NK-92 treated with Interleukin-12 subunit alpha and Interleukin-12 subunit beta, amount 100 ng/mL, for 24 hours (cell line): Measurements from ENCODE around the gene SURF4.
"Not testable (repeated sequence)": the region's sequence is repeated elsewhere in the genome, so short reads cannot be mapped to it uniquely, and the experiment has no call there.

ENCODE experiments used
- DNase-seq: peaks from one replicate; lab custom pipeline; 2025; lab: John Stamatoyannopoulos, UW

SURF4 gene

DNA sequence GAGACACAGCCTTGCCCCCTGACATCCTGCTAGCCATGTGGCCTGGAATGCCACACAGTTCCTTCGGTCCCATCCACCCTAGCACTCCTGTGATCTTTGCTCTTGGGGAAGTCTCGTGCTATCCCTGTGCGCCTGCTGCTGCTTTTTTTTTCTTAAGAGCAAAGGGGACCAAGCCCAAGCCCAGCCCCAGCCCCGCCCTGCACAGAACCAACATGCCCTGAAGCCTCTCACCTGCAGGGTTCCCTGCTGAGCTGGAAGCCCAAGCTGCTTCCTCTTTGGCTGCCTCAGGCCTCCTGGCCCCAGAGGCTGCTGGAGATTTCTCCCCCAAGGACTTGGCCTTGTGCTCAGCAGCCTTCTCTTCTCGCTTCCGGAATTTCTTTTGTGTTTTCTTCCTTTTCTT, 41.7 kb downstream of the SURF4 start:
- no peak for DNase-seq

DNA sequence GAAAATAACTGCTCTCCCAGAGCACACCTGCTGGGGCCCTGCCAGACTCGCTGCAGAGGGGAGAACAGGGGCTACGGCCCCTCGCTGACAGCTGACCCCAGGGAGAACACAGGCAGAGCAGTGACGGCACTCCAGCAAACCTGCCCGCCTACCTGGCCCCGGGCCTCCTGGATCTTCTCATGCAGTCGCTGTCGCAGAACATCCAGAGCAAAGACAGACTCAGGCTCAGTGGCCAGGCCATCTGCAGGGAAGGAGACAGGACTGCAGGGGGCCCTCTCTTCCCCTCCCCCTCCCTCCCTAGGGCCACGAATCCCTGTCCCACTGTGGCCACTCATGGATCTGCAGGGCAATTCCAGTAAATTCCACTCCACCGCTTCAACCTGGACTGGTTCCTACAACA, 42.3 kb downstream of the SURF4 start:
- no peak for DNase-seq

DNA sequence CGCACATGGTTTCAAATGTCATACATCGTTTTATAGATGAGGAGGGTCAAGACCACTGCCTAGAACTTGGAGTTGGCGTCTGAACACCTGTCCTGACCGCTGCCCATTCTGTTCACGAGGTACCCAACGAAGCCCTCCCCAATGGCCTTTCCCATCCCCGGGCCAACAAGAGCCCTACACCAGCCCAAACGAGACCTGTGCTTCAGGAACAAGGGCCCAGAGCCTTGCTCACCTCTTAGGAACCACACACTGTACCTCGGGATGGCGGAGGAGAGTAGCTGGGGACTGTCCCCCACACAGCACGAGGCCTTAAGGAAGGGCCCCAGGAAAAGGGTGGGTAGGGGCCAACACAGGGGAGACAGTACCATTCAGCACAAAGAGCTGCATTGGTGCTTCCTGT, 42.8 kb downstream of the SURF4 start:
- DNase-seq = no peak

DNA sequence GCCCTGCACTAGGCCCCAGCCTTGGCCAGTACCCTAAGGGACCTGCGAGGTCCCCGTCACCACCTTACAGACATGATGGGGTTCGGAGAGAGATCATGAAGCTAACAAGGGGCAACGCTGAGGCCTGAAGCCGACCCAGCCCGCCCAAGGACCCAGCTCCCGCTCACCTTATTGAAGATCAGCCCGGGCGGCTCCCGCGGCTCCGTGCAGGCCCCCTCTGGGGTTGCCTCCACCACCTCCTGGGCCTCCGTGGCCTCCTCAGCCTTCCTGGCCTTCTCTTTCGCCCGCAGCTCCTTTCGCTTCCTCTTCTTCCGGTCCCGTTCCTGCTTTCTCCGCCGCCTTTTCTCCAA, 43.5 kb downstream of the SURF4 start:
- no peak for DNase-seq

DNA sequence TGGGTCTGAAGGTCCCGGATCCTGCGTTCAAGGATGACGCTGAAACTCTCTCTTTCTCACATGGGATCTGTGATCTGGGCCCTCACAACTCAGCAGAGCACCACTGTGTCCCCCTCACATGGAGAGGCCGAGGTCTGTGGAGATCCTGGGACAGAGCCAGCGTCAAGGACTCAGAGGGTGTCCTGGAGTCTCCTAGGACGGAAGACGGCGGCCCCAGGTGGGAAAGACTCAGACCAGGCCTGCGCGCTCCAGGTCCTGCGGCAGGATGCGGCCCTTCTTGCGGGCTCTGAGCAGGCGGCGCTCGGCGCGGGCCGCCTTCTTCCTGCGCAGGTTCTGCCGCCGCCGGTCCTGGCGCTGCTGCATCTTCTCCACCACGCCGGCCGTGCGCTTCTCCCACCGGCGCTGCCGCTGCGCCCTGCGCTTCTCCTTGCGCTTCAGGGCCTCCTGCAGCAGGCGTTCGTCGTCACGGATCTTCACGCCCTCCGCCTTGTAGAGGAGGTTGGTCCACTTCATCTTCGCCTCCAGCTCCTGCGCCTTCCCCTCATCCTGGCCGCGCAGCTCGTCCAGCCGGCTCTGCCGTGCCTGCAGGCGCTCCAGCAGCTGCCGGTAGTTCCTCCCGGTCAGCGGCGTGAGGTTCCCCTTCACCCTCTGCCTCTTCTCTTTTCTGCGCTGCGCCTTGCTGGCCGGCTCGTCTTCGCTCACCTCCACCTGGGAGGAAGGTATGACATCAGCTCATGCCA, 44.0 kb downstream of the SURF4 start:
- no peak for DNase-seq

DNA sequence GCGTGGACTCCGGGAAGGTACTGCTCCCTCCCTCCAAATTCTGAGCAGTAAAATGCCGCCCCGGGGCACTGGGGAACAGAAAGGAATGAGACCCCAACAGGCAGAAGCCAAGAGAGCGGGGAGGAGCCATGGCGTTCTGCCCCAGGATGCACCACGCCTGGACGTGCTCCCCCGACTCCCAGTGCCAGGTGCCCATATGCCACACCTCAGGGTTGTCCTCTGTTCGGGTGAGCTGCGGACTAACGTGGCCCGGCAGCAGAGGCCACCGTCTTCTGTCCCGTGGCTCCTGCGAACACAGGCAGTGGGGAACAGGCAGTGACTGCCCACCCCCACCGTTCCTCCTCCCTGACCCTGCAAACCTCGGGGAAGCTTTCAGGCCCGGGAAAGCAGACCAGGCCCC, 44.6 kb downstream of the SURF4 start:
- DNase-seq = no peak

DNA sequence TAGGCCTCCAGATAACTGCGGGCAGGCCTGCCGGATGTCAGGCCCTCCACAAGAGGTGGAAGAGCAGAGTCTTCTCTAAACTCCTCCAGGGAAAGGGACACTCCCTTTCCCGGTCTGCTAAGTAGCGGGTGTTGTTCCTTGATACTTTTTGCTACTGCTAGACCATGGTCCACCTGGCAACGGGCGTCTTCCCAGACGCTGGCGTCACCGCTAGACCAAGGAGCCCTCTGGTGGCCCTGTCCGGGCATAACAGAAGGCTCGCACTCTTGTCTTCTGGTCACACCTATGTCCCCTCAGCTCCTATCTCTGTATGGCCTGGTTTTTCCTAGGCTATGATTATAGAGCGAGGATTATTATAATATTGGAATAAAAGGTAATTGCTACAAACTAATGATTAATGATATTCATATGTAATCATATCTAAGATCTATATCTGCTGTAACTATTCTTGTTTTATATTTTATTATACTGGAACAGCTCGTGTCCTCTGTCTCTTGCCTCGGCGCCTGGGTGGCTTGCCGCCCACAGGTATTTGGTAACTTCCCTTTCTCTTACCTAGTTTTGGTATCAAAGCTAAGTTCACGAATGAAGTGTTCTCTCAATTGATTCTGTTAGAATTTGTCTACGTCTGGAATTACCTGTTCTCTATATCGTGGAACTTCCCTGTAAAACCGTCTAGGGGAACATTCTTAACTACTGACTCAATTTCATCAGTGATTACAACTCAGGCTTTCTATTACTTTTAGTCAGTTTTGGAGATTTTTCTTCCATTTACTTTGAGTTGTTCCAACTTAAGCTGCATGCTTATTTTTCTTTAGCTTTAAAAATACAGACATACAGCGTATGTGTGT, 46.3 kb downstream of the SURF4 start:
- DNase-seq = not testable (repeated sequence)

DNA sequence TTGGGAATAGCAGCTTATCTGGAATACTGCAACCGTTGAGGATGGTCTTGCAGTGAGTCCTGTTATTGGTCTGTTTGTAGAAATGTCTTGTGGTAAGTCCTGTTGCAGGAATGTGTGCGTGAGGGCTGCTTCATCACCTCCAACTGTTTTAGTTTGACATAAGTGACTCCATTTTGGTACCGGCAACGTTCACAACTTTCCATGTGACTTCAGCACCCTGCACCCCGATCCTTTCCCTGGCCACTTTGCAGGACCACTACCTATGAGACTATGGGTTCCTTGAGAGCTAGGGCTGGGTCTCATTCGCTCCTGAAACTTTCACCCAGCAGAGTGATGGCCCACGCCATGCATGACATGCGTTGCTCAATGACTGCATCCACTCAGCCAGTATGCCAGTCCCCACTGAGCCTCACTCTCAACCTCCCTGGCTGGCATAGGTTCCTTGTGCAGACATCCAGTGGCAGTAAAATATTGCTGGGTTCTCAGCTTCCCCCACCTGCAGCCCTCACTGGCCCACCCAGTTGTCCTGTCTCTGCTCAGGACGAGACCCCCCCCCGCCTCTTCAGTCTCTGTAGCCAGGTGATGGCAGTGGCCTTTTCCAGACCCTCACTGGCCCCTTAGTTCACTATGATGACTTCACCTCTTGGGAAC, 47.9 kb downstream of the SURF4 start:
- no peak for DNase-seq

DNA sequence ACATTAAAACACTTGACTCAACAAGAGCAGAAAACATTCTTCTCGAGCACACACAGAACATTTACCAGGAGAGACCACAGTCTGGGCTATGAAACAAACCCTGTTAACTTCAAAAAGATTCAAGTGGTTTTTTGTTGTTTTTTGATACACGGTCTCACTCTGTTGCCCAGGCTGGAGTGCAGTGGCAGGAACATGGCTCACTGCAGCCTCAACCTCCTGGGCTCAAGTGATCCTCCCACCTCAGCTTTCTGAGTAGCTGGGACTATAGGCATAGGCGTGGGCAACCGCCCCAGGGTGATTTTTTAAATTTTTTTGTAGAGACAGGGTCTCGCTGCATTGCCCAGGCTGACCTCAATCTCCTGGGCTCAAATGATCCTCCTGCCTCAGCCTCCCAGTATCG, 48.8 kb downstream of the SURF4 start:
- not testable (repeated sequence) for DNase-seq

DNA sequence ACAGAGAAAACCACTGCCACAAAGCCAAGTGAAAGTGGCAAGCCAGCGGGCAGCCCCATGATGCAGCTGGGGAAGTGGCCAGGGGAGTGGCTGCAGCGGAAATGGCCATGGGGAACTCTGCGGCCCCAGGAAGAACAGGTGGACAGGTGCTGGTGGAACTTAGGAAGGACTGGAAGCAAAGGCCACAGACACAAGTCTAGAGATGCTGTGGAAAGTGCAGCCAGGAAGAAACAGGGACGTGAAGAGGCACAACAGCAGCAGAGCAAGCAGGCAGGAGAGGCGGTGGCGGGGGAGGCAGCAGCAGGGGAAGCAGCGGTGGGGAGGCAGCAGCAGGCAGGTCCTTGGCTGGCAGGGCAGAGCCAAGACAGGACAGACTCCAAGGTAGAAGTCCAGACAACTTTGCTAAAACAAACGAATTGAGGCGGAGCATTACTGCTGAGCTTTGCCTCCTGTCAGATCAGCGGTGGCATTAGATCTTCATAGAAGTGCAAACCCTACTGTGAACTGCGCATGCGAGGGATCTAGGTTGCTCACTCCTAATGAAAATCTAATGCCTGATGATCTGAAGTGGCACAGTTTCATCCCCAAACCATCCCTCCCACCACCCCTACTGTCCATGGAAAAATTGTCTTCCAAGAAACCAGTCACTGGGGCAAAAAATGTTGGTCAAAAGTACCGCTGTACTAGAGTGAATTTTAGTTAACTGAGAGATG, 51.7 kb downstream of the SURF4 start:
- no peak for DNase-seq

DNA sequence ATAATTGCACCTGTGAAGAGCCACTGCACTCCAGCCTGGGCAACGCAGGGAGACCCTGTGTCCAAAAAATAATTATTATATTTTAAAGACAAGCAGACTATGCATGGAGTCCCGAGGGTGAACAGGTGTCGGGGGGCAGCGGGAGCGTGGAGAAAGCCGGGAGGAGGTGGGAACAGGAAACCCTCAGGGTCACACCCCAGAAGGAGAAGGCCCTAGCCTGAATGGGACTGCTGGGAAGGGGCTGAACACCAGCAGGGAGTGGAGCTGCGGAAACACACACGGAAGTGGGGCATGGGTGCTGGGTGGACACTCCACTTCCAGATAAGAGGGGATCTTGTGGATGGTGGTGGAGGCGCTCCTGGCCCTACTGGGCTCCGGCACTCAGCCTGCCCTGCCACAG, 52.6 kb downstream of the SURF4 start:
- no peak for DNase-seq

DNA sequence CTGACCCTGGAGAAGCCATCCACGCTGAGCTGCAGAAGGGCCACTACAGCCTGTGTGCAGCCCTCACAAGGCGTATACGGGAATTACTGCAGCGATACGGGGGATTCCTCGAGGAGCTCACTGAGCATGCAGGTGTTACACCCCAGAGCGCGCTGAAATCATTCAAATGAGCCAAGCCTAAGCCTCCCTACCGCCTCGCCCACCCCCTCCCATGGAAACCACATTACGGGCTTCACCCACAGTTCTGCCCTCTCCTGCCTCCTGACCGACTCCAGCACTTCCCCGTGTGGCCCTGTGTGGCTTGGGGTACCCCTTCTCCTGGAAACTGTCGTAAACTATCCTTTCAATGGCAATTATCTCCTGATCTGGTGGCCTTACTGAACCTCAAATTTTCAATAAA, 53.2 kb downstream of the SURF4 start:
- no peak for DNase-seq

DNA sequence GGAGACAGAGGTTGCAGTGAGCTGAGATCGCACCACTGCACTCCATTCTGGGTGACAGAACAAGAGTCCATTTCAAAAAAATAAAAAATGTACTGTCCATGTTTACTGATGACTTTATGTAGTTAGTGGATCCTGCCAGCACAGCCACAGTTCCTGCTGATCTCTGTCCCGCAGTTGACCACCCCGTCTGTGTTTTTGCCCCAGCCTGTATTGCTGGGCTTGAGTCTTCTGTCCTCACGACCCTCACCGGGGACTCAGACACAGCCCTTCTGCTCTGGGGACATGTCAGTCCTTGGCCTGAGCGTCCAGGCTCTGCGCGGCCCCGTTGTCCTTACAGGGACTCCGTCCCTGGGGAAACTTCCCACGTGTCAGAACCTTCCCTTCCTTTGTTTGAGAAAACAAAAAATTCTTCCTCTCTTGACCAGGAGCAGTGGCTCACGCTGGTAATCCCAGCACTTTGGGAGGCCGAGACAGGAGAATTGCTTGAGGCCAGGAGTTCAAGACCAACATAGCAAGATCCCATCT, 54.4 kb downstream of the SURF4 start:
- no peak for DNase-seq

DNA sequence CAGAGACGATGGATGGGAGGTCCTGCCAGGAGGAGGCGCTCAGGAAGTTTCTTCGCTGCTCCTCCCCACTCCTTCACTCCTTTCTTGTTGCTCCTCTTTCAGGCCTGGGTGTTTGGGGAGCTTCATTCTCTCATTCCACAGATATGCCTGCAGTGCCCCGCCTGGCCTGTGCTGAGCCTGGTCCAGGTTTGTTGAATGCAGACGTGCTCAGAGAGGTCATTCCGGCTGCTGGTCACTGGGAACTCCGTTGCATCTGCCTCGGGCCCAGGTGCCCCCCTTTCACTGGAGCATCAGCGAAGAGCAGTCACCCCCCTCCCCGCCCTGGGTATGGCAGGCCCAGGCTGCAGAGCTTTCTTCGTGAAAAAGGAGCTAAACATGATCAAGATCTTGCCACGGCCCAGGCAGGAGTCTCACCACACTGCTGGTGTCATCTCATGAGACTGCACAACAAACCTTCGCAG, 55.4 kb downstream of the SURF4 start:
- no peak for DNase-seq

DNA sequence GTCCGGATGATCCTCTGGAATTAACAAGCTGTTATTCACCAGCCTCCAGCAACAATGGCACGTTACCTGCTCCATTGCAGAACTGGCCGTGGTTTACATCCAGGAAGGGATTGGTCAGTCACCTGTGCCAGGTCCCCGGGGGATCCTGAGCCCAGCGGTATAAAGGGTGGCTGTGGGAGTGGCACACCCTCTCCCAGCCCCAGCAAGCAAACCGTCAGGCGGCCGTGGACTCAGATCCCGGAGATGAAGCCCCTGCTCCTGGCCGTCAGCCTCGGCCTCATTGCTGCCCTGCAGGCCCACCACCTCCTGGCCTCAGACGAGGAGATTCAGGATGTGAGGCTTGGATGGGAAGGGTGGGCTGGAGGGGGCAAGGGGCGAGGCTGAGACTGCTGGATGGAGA, 58.3 kb downstream of the SURF4 start:
- not testable (repeated sequence) for DNase-seq

DNA sequence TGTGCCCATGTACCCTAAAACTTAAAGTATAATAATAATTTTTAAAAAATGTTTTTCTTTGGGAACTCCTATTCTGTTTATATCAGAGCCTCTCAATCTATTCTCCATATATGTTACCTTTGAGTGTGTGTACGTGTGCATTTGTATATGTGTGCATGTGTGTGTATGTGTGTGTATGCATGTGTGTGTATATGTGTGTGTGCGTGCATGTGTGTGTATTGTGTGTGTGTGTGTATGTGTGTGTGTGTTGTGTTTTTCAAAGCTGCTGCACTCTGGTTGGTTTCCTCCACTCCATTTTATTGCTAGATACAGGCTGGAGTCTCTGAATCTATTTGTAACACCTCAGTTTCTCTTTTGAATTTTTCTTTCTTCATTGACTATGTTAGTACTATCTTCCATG, 59.9 kb downstream of the SURF4 start:
- no peak for DNase-seq
